AG04450 (cell line): ENCODE results near the gene DDX1. TPM values are rescaled to one million over a fixed set of nuclear protein-coding genes. Genes with fewer than 3 reads are reported as not detected.

ENCODE experiments used
- CTCF ChIA-PET: fragments of 300-600, 350-600 bp; formaldehyde crosslinking; extraction: SDS; loops from one replicate; lab custom pipeline; 2022; ENCODE audit warnings: antibody characterized with exemption, inconsistent platforms; lab: Charles Lee
- POLR2A ChIA-PET: fragments of 350-600 bp; formaldehyde crosslinking; extraction: SDS; loops from one replicate; lab custom pipeline; 2021; ENCODE audit warnings: antibody characterized with exemption, inconsistent platforms; lab: Yijun Ruan, JAX
- DNase-seq: peaks from one replicate; pipeline ENCODE4 v3.0.0-alpha.2; 2011; ENCODE audit warnings: low read depth, low spot score
- H3K27ac ChIP-seq: one replicate; pipeline ENCODE4 v1.5.1; 2012; ENCODE audit warnings: low read depth, low read length, control low read depth
- H3K27me3 ChIP-seq: one replicate; pipeline ENCODE4 v1.6.0; 2012; ENCODE audit warnings: low read length; ENCODE audit not compliant: control insufficient read depth, insufficient read depth
- H3K4me3 ChIP-seq: 2 replicates; pipeline ENCODE4 v1.5.1; 2011; ENCODE audit warnings: mild to moderate bottlenecking, low read depth, low read length, control low read depth
- H3K9me3 ChIP-seq: 2 replicates; pipeline ENCODE4 v1.5.1; 2012; ENCODE audit warnings: low read length; ENCODE audit not compliant: control insufficient read depth, insufficient read depth
- CTCF ChIP-seq: IDR thresholded peaks from 2 replicates; pipeline ENCODE4 v1.5.1; 2011; ENCODE audit warnings: low read depth, low read length, control low read depth, inconsistent platforms
- polyA plus RNA-seq: library from polyadenylated mRNA; depleted of rRNA; stranded (reverse); fragments of >200 nt; gene quantifications from 2 replicates; pipeline ENCODE4 v1.2.3, GENCODE V29; 2011

Gene DDX1
- polyA plus RNA-seq, 1 experiment = 171 TPM

- Histone ChIP-seq H3K9me3 (no peaks in the 10 kb centered on the region), H3K27me3 (no peaks in the 10 kb centered on the region), H3K27ac (no peak overlapping the region), H3K4me3 (no peak overlapping the region)
- POLR2A ChIA-PET = no interaction called here
- CTCF ChIA-PET = no interaction called here
- no peak for DNase-seq
- no peak for TF ChIP-seq CTCF
Observed at GRCh38 chr2:15584316-15584715, 7.4 kb upstream of the DDX1 start.

GRCh38 chr2:15584767-15585469, 6.8 kb upstream of the DDX1 start:
- CTCF ChIA-PET = interaction anchor here (4.0 kb wide), 1 partner anchor 8 kb away, joined by 38 read pairs; no protein-coding TSS in a partner anchor
- Histone ChIP-seq H3K27ac (no peak overlapping the region), H3K27me3 (no peaks in the 10 kb centered on the region), H3K9me3 (no peaks in the 10 kb centered on the region), H3K4me3 (no peak overlapping the region)
- POLR2A ChIA-PET = no interaction called here
- TF ChIP-seq CTCF = no peak
- no peak for DNase-seq

- peak; percentile 69 for TF ChIP-seq CTCF
- CTCF ChIA-PET = interaction anchor here (0.6 to 4.0 kb wide), 10 partner anchors 12 to 953 kb away, joined by 3 to 38 read pairs (median 3); no protein-coding TSS in a partner anchor
- POLR2A ChIA-PET = no interaction called here
Observed at GRCh38 chr2:15588329-15588919, 3.2 kb upstream of the DDX1 start.

GRCh38 chr2:15591373-15591691, 336 bp upstream of the DDX1 start:
- CTCF ChIA-PET = interaction anchor here (1.0 to 2.1 kb wide), 2 partner anchors 14 kb away, joined by 6 to 10 read pairs; no protein-coding TSS in a partner anchor
- peak overlapping the region; percentile 97 for H3K27ac ChIP-seq

More at GRCh38 chr2:15588329-15588919, 3.2 kb upstream of the DDX1 start:
- H3K9me3 ChIP-seq = no peaks in the 10 kb centered on the region; the same call in 1 of the 2 replicates
- no peak overlapping the region for H3K4me3 ChIP-seq
- H3K27ac ChIP-seq = no peak overlapping the region
- H3K27me3 ChIP-seq = no peaks in the 10 kb centered on the region
- peak; percentile 7 for DNase-seq

More at GRCh38 chr2:15591373-15591691, 336 bp upstream of the DDX1 start:
- no peak for TF ChIP-seq CTCF
- POLR2A ChIA-PET = interaction anchor here (1.1 kb wide), 1 partner anchor 30 kb away, joined by 9 read pairs; the partner anchor contains the start of gene NBAS
- no peaks in the 10 kb centered on the region; the same call in 1 of the 2 replicates for H3K9me3 ChIP-seq
- no peak for DNase-seq
- H3K4me3 ChIP-seq = peak overlapping the region; percentile 85
- no peaks in the 10 kb centered on the region for H3K27me3 ChIP-seq
